BJ (cell line): Measurements from ENCODE around the gene DYRK3. TPM values are rescaled to one million over a fixed set of nuclear protein-coding genes. Genes with fewer than 3 reads are reported as not detected.
"Not testable (repeated sequence)": the region's sequence is repeated elsewhere in the genome, so short reads cannot be mapped to it uniquely, and the experiment has no call there.

ENCODE experiments used
- CTCF ChIA-PET: fragments of 350-600 bp; formaldehyde crosslinking; extraction: SDS; loops from one replicate; lab custom pipeline; 2021; ENCODE audit warnings: antibody characterized with exemption, inconsistent platforms; lab: Yijun Ruan, JAX
- POLR2A ChIA-PET: fragments of 300-600 bp; sonication (Branson Sonifier 250); formaldehyde crosslinking; extraction: SDS; loops from one replicate; lab custom pipeline; 2021; ENCODE audit warnings: antibody characterized with exemption; lab: Charles Lee
- DNase-seq: peaks from one replicate; pipeline ENCODE4 v3.0.0-alpha.2; 2011; ENCODE audit warnings: low read depth
- H3K27me3 ChIP-seq: 2 replicates; pipeline ENCODE4 v1.6.0; 2011; ENCODE audit warnings: low read length; ENCODE audit not compliant: control insufficient read depth, insufficient read depth
- H3K36me3 ChIP-seq: 2 replicates; pipeline ENCODE4 v1.5.1; 2011; ENCODE audit warnings: low read length; ENCODE audit not compliant: control insufficient read depth, insufficient read depth
- H3K4me3 ChIP-seq: 2 replicates; pipeline ENCODE4 v1.5.1; 2011; ENCODE audit warnings: low read depth, mild to moderate bottlenecking, control low read depth, low read length
- CTCF ChIP-seq: IDR thresholded peaks from 2 replicates; pipeline ENCODE4 v1.5.1; 2011; ENCODE audit warnings: low read depth, mild to moderate bottlenecking, control low read depth, inconsistent platforms, low read length, moderate library complexity; ENCODE audit not compliant: insufficient read depth
- polyA plus RNA-seq: library from polyadenylated mRNA; depleted of rRNA; stranded (reverse); fragments of >200 nt; gene quantifications from 2 replicates; pipeline ENCODE4 v1.2.3, GENCODE V29; 2011

Gene DYRK3
- polyA plus RNA-seq, 1 experiment, result 7.4 TPM

GRCh38 chr1:206637605-206638004, 2.3 kb downstream of the DYRK3 start:
- CTCF ChIA-PET, result interaction anchor here (1.0 to 7.4 kb wide), 4 partner anchors 20 to 31 kb away, joined by 3 to 130 read pairs (median 7); no protein-coding TSS in a partner anchor
- Histone ChIP-seq H3K4me3 (no peak overlapping the region), H3K27me3 (no peaks in the 10 kb centered on the region), H3K36me3 (no peaks in the 10 kb centered on the region)
- no peak for DNase-seq
- no peak for TF ChIP-seq CTCF
- POLR2A ChIA-PET, result no interaction called here

- POLR2A ChIA-PET, DNase-seq, H3K36me3 ChIP-seq, H3K4me3 ChIP-seq, H3K27me3 ChIP-seq: not testable (repeated sequence)
- CTCF ChIA-PET, result interaction anchor here (1.2 kb wide), 1 partner anchor 22 kb away, joined by 3 read pairs; no protein-coding TSS in a partner anchor
Observed at GRCh38 chr1:206642074-206642473, 6.7 kb downstream of the DYRK3 start.

GRCh38 chr1:206643118-206643698, 7.9 kb downstream of the DYRK3 start:
- Histone ChIP-seq H3K36me3 (peaks cover 4% of the 10 kb centered on the region; the same call in 1 of the 2 replicates), H3K27me3 (no peaks in the 10 kb centered on the region), H3K4me3 (no peak overlapping the region)
- DNase-seq, result no peak
- ChIA-PET CTCF (interaction anchor here (1.0 kb wide), 1 partner anchor 8 kb away, joined by 3 read pairs; the partner anchor contains the start of gene DYRK3), POLR2A (no interaction called here)
- TF ChIP-seq CTCF, result no peak

- no peak for DNase-seq
Observed at GRCh38 chr1:206646504-206646903, 11.2 kb downstream of the DYRK3 start.

GRCh38 chr1:206647224-206647623, 11.9 kb downstream of the DYRK3 start:
- Histone ChIP-seq H3K4me3 (no peak overlapping the region), H3K36me3 (peaks cover 6% of the 10 kb centered on the region; the same call in 1 of the 2 replicates), H3K27me3 (no peaks in the 10 kb centered on the region)
- DNase-seq, result no peak
- ChIA-PET POLR2A (interaction anchor here (0.6 kb wide), 1 partner anchor 257 kb away, joined by 4 read pairs; no protein-coding TSS in a partner anchor), CTCF (interaction anchor here (2.3 to 5.8 kb wide), 3 partner anchors 12 to 17 kb away, joined by 9 to 44 read pairs (median 31); no protein-coding TSS in a partner anchor)
- no peak for TF ChIP-seq CTCF

More at GRCh38 chr1:206646504-206646903, 11.2 kb downstream of the DYRK3 start:
- ChIA-PET POLR2A (no interaction called here), CTCF (interaction anchor here (3.0 to 5.8 kb wide), 2 partner anchors 12 to 18 kb away, joined by 17 to 44 read pairs; no protein-coding TSS in a partner anchor)
- no peaks in the 10 kb centered on the region for H3K27me3 ChIP-seq
- no peak overlapping the region for H3K4me3 ChIP-seq
- peaks cover 6% of the 10 kb centered on the region; the same call in 1 of the 2 replicates for H3K36me3 ChIP-seq
- no peak for TF ChIP-seq CTCF
